SJSA1 (cell line): ENCODE data around the gene KCTD14. TPM values are rescaled to one million over a fixed set of nuclear protein-coding genes. Genes with fewer than 3 reads are reported as not detected.
A peak's percentile ranks its signal among the peaks of the same experiment; 100 is the strongest.
"Not testable (repeated sequence)": the region's sequence is repeated elsewhere in the genome, so short reads cannot be mapped to it uniquely, and the experiment has no call there.

Experiments used
- DNase-seq, 2 experiments: peaks; one replicate each; pipeline ENCODE4 v3.0.0-alpha.2; 2015 to 2020; ENCODE audit warnings: low spot score in 2 of 2, low read depth in 1 of 2
- H3K27ac ChIP-seq: fragments of 250-450 bp; sonication (Bioruptor Pico); 2 replicates; pipeline ENCODE4 v1.5.1; 2020; ENCODE audit warnings: mild to moderate bottlenecking, moderate library complexity
- H3K27me3 ChIP-seq: fragments of 250-450 bp; sonication (Bioruptor Pico); replicated peaks from 2 replicates; pipeline ENCODE4 v1.5.1; 2020; ENCODE audit warnings: mild to moderate bottlenecking, moderate library complexity
- H3K36me3 ChIP-seq: fragments of 250-450 bp; sonication (Bioruptor Pico); 2 replicates; pipeline ENCODE4 v1.5.1; 2020; ENCODE audit warnings: mild to moderate bottlenecking
- H3K4me1 ChIP-seq: fragments of 250-450 bp; sonication (Bioruptor Pico); replicated peaks from 2 replicates; pipeline ENCODE4 v1.6.1; 2021; ENCODE audit warnings: mild to moderate bottlenecking
- H3K4me3 ChIP-seq: fragments of 250-450 bp; sonication (Bioruptor Pico); 2 replicates; pipeline ENCODE4 v1.5.1; 2020; ENCODE audit warnings: mild to moderate bottlenecking
- H3K9me3 ChIP-seq: fragments of 250-450 bp; sonication (Bioruptor Pico); replicated peaks from 2 replicates; pipeline ENCODE4 v1.5.1; 2020; ENCODE audit warnings: mild to moderate bottlenecking
- total RNA-seq: library from RNA; depleted of rRNA; stranded (reverse); fragments of >200 nt; shearing (Covaris generic); gene quantifications from 2 replicates; pipeline ENCODE4 v1.2.3, GENCODE V29; 2014

KCTD14 gene
- total RNA-seq, 1 experiment from 2014 or later: 7.7 TPM

- H3K9me3 ChIP-seq, H3K27ac ChIP-seq, H3K4me3 ChIP-seq, H3K4me1 ChIP-seq, DNase-seq, H3K27me3 ChIP-seq, H3K36me3 ChIP-seq: not testable (repeated sequence)
Measured at GRCh38 chr11:78059749-78060328, 36.8 kb upstream of the KCTD14 start.

GRCh38 chr11:78057462-78058055 lies 34.5 kb upstream of the KCTD14 start:
- Histone ChIP-seq H3K36me3 (no peaks in the 10 kb centered on the region), H3K27ac (no peak overlapping the region), H3K4me1 (no peaks in the 10 kb centered on the region), H3K27me3 (no peaks in the 10 kb centered on the region), H3K9me3 (no peaks in the 10 kb centered on the region), H3K4me3 (no peak overlapping the region)
- no peak for DNase-seq

GRCh38 chr11:78056093-78056492 lies 33.0 kb upstream of the KCTD14 start:
- Histone ChIP-seq H3K27ac (no peak overlapping the region), H3K27me3 (no peaks in the 10 kb centered on the region), H3K4me3 (no peak overlapping the region), H3K9me3 (no peaks in the 10 kb centered on the region), H3K4me1 (peaks cover 8% of the 10 kb centered on the region), H3K36me3 (no peaks in the 10 kb centered on the region)
- no peak for DNase-seq

- no peaks in the 10 kb centered on the region for H3K36me3 ChIP-seq
- no peak overlapping the region for H3K27ac ChIP-seq
Measured at GRCh38 chr11:78054971-78055370, 31.9 kb upstream of the KCTD14 start.

GRCh38 chr11:78050964-78051831 lies 28.1 kb upstream of the KCTD14 start:
- H3K27me3 ChIP-seq: no peaks in the 10 kb centered on the region
- H3K27ac ChIP-seq: peak overlapping the region; percentile 90
- DNase-seq: peak; percentile 60 to 64
- H3K4me3 ChIP-seq: no peak overlapping the region
- H3K4me1 ChIP-seq: peaks cover 17% of the 10 kb centered on the region
- H3K9me3 ChIP-seq: no peaks in the 10 kb centered on the region
- no peaks in the 10 kb centered on the region for H3K36me3 ChIP-seq

More at GRCh38 chr11:78054971-78055370, 31.9 kb upstream of the KCTD14 start:
- Histone ChIP-seq H3K9me3 (no peaks in the 10 kb centered on the region), H3K27me3 (no peaks in the 10 kb centered on the region), H3K4me1 (peaks cover 14% of the 10 kb centered on the region), H3K4me3 (no peak overlapping the region)
- DNase-seq: no peak

- Histone ChIP-seq H3K27ac (no peak overlapping the region), H3K4me3 (no peak overlapping the region), H3K4me1 (peaks cover 35% of the 10 kb centered on the region), H3K27me3 (no peaks in the 10 kb centered on the region), H3K9me3 (no peaks in the 10 kb centered on the region), H3K36me3 (no peaks in the 10 kb centered on the region)
- no peak for DNase-seq
Measured at GRCh38 chr11:78049348-78049747, 26.3 kb upstream of the KCTD14 start.

- H3K36me3 ChIP-seq: no peaks in the 10 kb centered on the region
- H3K4me1 ChIP-seq: peaks cover 43% of the 10 kb centered on the region
- H3K9me3 ChIP-seq: no peaks in the 10 kb centered on the region
- H3K27ac ChIP-seq: no peak overlapping the region
- no peak overlapping the region for H3K4me3 ChIP-seq
- no peak for DNase-seq
- no peaks in the 10 kb centered on the region for H3K27me3 ChIP-seq
Measured at GRCh38 chr11:78048561-78048960, 25.5 kb upstream of the KCTD14 start.

- no peaks in the 10 kb centered on the region for H3K9me3 ChIP-seq
- no peak overlapping the region for H3K4me3 ChIP-seq
- no peak for DNase-seq
- peaks cover 42% of the 10 kb centered on the region for H3K4me1 ChIP-seq
- H3K36me3 ChIP-seq: no peaks in the 10 kb centered on the region
- no peaks in the 10 kb centered on the region for H3K27me3 ChIP-seq
- no peak overlapping the region for H3K27ac ChIP-seq
Measured at GRCh38 chr11:78046486-78046854, 23.4 kb upstream of the KCTD14 start.

- DNase-seq: peak; percentile 59 to 61
- no peaks in the 10 kb centered on the region for H3K36me3 ChIP-seq
- H3K4me3 ChIP-seq: peak overlapping the region; percentile 19
- H3K4me1 ChIP-seq: peaks cover 40% of the 10 kb centered on the region
- no peaks in the 10 kb centered on the region for H3K27me3 ChIP-seq
- H3K9me3 ChIP-seq: no peaks in the 10 kb centered on the region
- H3K27ac ChIP-seq: no peak overlapping the region
Measured at GRCh38 chr11:78045851-78046485, 22.9 kb upstream of the KCTD14 start.

GRCh38 chr11:78044706-78045105 lies 21.6 kb upstream of the KCTD14 start:
- H3K4me1 ChIP-seq: peaks cover 48% of the 10 kb centered on the region
- DNase-seq: no peak
- no peak overlapping the region for H3K4me3 ChIP-seq
- H3K36me3 ChIP-seq: no peaks in the 10 kb centered on the region
- H3K9me3 ChIP-seq: no peaks in the 10 kb centered on the region
- H3K27ac ChIP-seq: no peak overlapping the region
- no peaks in the 10 kb centered on the region for H3K27me3 ChIP-seq

GRCh38 chr11:78041843-78042440 lies 18.9 kb upstream of the KCTD14 start:
- peaks cover 53% of the 10 kb centered on the region for H3K4me1 ChIP-seq
- no peak overlapping the region for H3K4me3 ChIP-seq
- no peaks in the 10 kb centered on the region for H3K27me3 ChIP-seq
- no peak for DNase-seq
- no peaks in the 10 kb centered on the region for H3K9me3 ChIP-seq
- H3K27ac ChIP-seq: no peak overlapping the region
- H3K36me3 ChIP-seq: no peaks in the 10 kb centered on the region

- H3K9me3 ChIP-seq, DNase-seq, H3K27me3 ChIP-seq, H3K36me3 ChIP-seq, H3K4me3 ChIP-seq, H3K27ac ChIP-seq: not testable (repeated sequence)
- H3K4me1 ChIP-seq: peaks cover 51% of the 10 kb centered on the region
Measured at GRCh38 chr11:78041380-78041719, 18.3 kb upstream of the KCTD14 start.

GRCh38 chr11:78040691-78041379 lies 17.8 kb upstream of the KCTD14 start:
- DNase-seq: no peak
- H3K36me3 ChIP-seq: no peaks in the 10 kb centered on the region
- H3K4me3 ChIP-seq: no peak overlapping the region
- peaks cover 46% of the 10 kb centered on the region for H3K4me1 ChIP-seq
- no peaks in the 10 kb centered on the region for H3K9me3 ChIP-seq
- H3K27me3 ChIP-seq: no peaks in the 10 kb centered on the region
- peak overlapping the region; percentile 99 for H3K27ac ChIP-seq
